Chondrocyte (in vitro differentiated cells): ENCODE measurements around the gene ABCG4. TPM values are rescaled to one million over a fixed set of nuclear protein-coding genes. Genes with fewer than 3 reads are reported as not detected.
A peak's percentile ranks its signal among the peaks of the same experiment; 100 is the strongest.

Experiments used
- DNase-seq: peaks from one replicate; pipeline ENCODE4 v3.0.0; 2021; ENCODE audit warnings: mixed read lengths, low spot score
- H3K27ac Mint-ChIP-seq: one replicate; pipeline ENCODE4 v1.8.0; 2021; ENCODE audit warnings: mild to moderate bottlenecking, moderate library complexity, mixed read lengths; ENCODE audit not compliant: unreplicated experiment
- H3K27me3 Mint-ChIP-seq: 2 replicates; pipeline ENCODE4 v1.8.0; 2021; ENCODE audit warnings: low read depth, mixed read lengths
- H3K36me3 Mint-ChIP-seq: 2 replicates; pipeline ENCODE4 v1.8.0; 2021; ENCODE audit warnings: low read depth, mixed read lengths
- H3K4me1 Mint-ChIP-seq: 2 replicates; pipeline ENCODE4 v1.8.0; 2021; ENCODE audit warnings: low read depth, mild to moderate bottlenecking, mixed read lengths
- H3K4me3 Mint-ChIP-seq: one replicate; pipeline ENCODE4 v1.8.0; 2021; ENCODE audit warnings: mild to moderate bottlenecking, moderate library complexity, mixed read lengths; ENCODE audit not compliant: unreplicated experiment
- H3K9me3 Mint-ChIP-seq: 2 replicates; pipeline ENCODE4 v1.8.0; 2021; ENCODE audit warnings: low read depth, mixed read lengths
- total RNA-seq: library from RNA; stranded (reverse); gene quantifications from 3 replicates; pipeline ENCODE4 v1.2.1, GENCODE V29; 2021
- TF ChIP-seq, protein P1 (sequence below): fragments of 200-600 bp; sonication (generic); IDR thresholded peaks from 2 replicates; pipeline ENCODE4 v1.5.0; 2021; ENCODE audit warnings: antibody characterized with exemption, mild to moderate bottlenecking, moderate library complexity

The ABCG4 gene
- total RNA-seq, 1 donor from 2014 or later, result 2.0 TPM

DNA sequence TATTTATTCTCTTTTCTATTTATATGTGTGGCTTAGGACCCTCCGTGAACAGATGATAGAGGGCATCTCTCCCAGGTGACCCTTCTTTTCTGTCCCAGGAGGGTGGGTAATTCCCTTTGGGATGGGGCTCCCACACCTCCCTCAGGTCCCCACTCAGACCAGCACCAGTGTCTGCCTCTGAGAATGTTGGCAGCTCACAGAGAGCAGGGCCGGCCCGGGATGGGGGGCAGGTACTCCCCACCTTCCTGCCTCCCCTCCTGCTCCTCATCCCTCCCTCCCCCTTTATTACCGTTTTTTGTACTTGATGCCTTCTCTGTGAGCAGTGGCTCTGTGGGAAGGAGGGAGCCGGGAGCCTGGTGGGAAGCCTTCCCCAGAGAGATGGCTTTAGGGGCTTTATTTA, 32.3 kb upstream of the ABCG4 start:
- Mint-ChIP-seq H3K9me3 (no peaks in the 10 kb centered on the region), H3K27ac (no peak overlapping the region), H3K4me3 (no peak overlapping the region), H3K36me3 (peaks cover 15% of the 10 kb centered on the region), H3K4me1 (peaks cover 10% of the 10 kb centered on the region), H3K27me3 (no peaks in the 10 kb centered on the region)
- TF ChIP-seq, protein P1, sequence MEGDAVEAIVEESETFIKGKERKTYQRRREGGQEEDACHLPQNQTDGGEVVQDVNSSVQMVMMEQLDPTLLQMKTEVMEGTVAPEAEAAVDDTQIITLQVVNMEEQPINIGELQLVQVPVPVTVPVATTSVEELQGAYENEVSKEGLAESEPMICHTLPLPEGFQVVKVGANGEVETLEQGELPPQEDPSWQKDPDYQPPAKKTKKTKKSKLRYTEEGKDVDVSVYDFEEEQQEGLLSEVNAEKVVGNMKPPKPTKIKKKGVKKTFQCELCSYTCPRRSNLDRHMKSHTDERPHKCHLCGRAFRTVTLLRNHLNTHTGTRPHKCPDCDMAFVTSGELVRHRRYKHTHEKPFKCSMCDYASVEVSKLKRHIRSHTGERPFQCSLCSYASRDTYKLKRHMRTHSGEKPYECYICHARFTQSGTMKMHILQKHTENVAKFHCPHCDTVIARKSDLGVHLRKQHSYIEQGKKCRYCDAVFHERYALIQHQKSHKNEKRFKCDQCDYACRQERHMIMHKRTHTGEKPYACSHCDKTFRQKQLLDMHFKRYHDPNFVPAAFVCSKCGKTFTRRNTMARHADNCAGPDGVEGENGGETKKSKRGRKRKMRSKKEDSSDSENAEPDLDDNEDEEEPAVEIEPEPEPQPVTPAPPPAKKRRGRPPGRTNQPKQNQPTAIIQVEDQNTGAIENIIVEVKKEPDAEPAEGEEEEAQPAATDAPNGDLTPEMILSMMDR, result no peak
- DNase-seq, result no peak

DNA sequence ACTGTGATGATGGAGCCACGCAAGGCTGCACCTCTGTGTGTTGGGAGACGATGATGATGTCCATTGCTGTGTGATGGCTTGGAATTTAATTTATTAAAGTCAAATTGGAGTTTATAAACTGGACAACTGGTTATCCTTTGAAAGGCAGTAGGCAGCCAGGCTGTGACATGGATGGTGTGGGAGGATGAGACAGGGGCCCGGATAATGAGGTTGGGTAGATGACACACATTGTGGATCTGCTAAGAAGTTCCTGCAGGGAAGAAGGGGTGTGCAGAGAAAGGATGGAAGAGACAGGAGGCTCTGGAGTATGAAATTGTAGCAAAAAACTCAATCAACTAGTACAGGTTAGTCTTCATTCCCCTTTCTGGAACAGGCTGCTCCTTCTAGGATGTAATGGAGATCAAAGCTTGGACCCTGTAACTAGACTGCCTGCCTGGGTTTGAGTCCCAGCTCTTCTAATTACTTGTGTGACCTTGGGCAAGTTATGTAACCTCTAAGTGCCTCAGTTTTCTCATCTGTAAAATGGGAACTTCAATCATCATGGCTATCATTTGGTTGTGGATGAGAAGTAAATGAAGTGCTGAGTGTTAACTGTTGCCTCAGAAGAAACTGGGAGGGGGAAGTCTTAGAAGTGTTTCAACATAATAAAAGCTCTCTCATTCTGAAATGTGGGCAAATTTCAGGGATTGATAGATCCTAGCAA, 31.7 kb upstream of the ABCG4 start:
- Mint-ChIP-seq H3K4me1 (peaks cover 14% of the 10 kb centered on the region), H3K4me3 (no peak overlapping the region), H3K27ac (no peak overlapping the region), H3K9me3 (no peaks in the 10 kb centered on the region), H3K36me3 (peaks cover 12% of the 10 kb centered on the region), H3K27me3 (no peaks in the 10 kb centered on the region)
- TF ChIP-seq, protein P1, result no peak
- DNase-seq, result no peak

DNA sequence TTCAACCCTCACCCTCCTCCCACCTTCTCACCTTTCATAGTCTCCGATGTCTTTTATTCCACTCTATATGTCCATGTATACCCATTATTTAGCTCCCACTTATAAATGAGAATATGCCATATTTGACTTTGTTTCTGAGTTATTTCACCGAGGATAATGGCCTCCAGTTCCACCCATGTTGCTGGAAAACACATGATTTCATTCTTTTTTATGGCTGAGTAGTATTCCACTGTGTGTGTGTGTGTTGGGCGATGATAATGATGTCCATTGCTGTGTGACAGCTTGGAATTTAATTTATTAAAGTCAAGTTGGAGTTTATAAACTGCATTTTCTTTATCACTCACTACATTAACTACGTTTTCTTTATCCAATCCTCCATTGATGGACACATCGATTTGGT, 30.6 kb upstream of the ABCG4 start:
- Mint-ChIP-seq H3K9me3 (no peaks in the 10 kb centered on the region), H3K27me3 (no peaks in the 10 kb centered on the region), H3K36me3 (peaks cover 9% of the 10 kb centered on the region), H3K4me1 (peaks cover 24% of the 10 kb centered on the region), H3K4me3 (no peak overlapping the region), H3K27ac (no peak overlapping the region)
- DNase-seq, result no peak
- TF ChIP-seq, protein P1, result no peak

DNA sequence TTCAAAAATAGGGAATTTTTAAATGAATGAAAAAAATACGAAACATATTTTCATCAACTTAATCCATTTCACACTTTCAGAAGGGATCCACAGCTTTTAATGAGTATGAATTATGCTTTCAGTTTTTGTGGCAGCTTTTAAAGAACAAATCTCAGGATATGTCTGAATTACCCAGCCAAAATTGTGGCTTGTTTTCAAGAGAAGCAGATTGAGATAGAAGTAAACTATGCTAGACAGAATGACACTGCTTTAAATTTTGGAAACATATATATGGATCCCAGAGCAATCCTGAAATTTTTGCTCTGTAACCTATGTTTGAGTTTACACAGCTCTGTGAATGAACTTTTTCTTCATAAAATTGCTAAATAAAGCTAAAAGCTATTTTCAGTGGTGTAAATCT, 29.9 kb upstream of the ABCG4 start:
- TF ChIP-seq, protein P1, result no peak

DNA sequence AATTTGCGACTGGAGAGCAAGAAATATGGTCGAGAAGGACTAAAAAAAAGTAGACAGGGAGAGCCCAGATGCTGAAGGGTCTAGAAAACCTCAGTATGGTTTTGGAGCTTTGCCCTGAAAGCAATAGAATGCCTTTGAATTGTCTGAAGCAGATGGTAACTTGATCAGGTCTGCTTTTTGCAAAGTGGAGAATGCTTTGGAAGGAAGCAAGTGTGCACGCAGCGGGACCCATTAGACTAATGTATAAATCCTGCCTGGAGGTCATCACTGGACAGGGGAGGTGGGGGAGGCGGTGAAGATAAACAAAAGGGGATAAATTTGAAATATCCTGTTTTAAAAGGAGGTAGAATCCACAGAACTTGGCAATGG, 28.2 kb upstream of the ABCG4 start:
- peaks cover 5% of the 10 kb centered on the region for H3K36me3 Mint-ChIP-seq
- H3K9me3 Mint-ChIP-seq, result no peaks in the 10 kb centered on the region
- H3K4me1 Mint-ChIP-seq, result peaks cover 28% of the 10 kb centered on the region
- peak overlapping the region; percentile 89 for H3K27ac Mint-ChIP-seq
- DNase-seq, result no peak
- H3K27me3 Mint-ChIP-seq, result no peaks in the 10 kb centered on the region
- peak overlapping the region; percentile 90 for H3K4me3 Mint-ChIP-seq
- TF ChIP-seq, protein P1, result no peak

More for the DNA sequence above, 29.9 kb upstream of the ABCG4 start:
- Mint-ChIP-seq H3K27me3 (no peaks in the 10 kb centered on the region), H3K27ac (no peak overlapping the region), H3K4me1 (peaks cover 28% of the 10 kb centered on the region), H3K36me3 (peaks cover 6% of the 10 kb centered on the region), H3K9me3 (no peaks in the 10 kb centered on the region), H3K4me3 (no peak overlapping the region)
- DNase-seq, result no peak
